ENCODE measurements around the gene KCNMB2. TPM values are rescaled to one million over a fixed set of nuclear protein-coding genes. Genes with fewer than 3 reads are reported as not detected.

KCNMB2 gene
- polyA plus RNA-seq, 1 donor (not counting 4 experiments of a cell fraction or from before 2014, with no cell fraction given): not detected

GRCh38 chr3:178637802-178638201, 101.6 kb downstream of the KCNMB2 start:
- FAIRE-seq (no peak), DNase-seq (ENCODE audit: low read depth, low spot score) (no peak)
- no peak overlapping the region for H3K4me2 ChIP-seq (ENCODE audit: control insufficient read depth, extremely low read depth, insufficient read depth, low read depth, low read length)
- no peak overlapping the region for H3K9ac ChIP-seq (ENCODE audit: control insufficient read depth, extremely low read depth, insufficient read depth, low read length)
- no peak overlapping the region for H3K4me3 ChIP-seq (ENCODE audit: control insufficient read depth in 2 of 3, extremely low read depth in 1 of 3, insufficient read depth in 2 of 3, low read depth in 1 of 3, low read length in 3 of 3)
- TF ChIP-seq CTCF (optimal IDR thresholded peaks at IDR 0.05 in 1 of 3, IDR thresholded peaks at IDR 0.05 in 1 of 3, conservative IDR thresholded peaks at IDR 0.05 in 1 of 3; ENCODE audit: extremely low read depth in 1 of 3, insufficient read depth in 2 of 3, low read length in 3 of 3) (no peak), EZH2 (IDR thresholded peaks at IDR 0.05; ENCODE audit: low read length) (no peak)
- H2AFZ ChIP-seq (ENCODE audit: control insufficient read depth, low read length): no peak overlapping the region
- H3K27me3 ChIP-seq (ENCODE audit: control insufficient read depth, extremely low read depth, insufficient read depth, low read length): no peaks in the 10 kb centered on the region
- H3K36me3 ChIP-seq (ENCODE audit: control insufficient read depth in 2 of 2, extremely low read depth in 1 of 2, insufficient read depth in 2 of 2, low read length in 2 of 2): no peaks in the 10 kb centered on the region
- H4K20me1 ChIP-seq (ENCODE audit: control insufficient read depth, extremely low read depth, insufficient read depth, low read length): no peaks in the 10 kb centered on the region
- dilution Hi-C loops (cut with MboI; ENCODE audit: extremely low pct_ligation_motif_present, low sequenced_read_pairs): no loop called here
- H3K4me1 ChIP-seq (ENCODE audit: control insufficient read depth, extremely low read depth, insufficient read depth, low read length): no peaks in the 10 kb centered on the region
- no peaks in the 10 kb centered on the region for H3K9me1 ChIP-seq (ENCODE audit: control insufficient read depth, extremely low read depth, insufficient read depth, low read length)
- no peaks in the 10 kb centered on the region for H3K79me2 ChIP-seq (ENCODE audit: control insufficient read depth, insufficient read depth, low read length)
- no peaks in the 10 kb centered on the region for H3K9me3 ChIP-seq (ENCODE audit: control insufficient read depth, low read depth, low read length)
- no peak overlapping the region for H3K27ac ChIP-seq (ENCODE audit: control insufficient read depth, insufficient read depth, low read length)

- H3K4me2 ChIP-seq (ENCODE audit: control insufficient read depth, extremely low read depth, insufficient read depth, low read depth, low read length): no peak overlapping the region
- H4K20me1 ChIP-seq (ENCODE audit: control insufficient read depth, extremely low read depth, insufficient read depth, low read length): no peaks in the 10 kb centered on the region
- H3K4me3 ChIP-seq (ENCODE audit: control insufficient read depth in 2 of 3, extremely low read depth in 1 of 3, insufficient read depth in 2 of 3, low read depth in 1 of 3, low read length in 3 of 3): no peak overlapping the region
- no peaks in the 10 kb centered on the region for H3K9me3 ChIP-seq (ENCODE audit: control insufficient read depth, low read depth, low read length)
- H3K9ac ChIP-seq (ENCODE audit: control insufficient read depth, extremely low read depth, insufficient read depth, low read length): no peak overlapping the region
- no peaks in the 10 kb centered on the region for H3K9me1 ChIP-seq (ENCODE audit: control insufficient read depth, extremely low read depth, insufficient read depth, low read length)
- H3K27me3 ChIP-seq (ENCODE audit: control insufficient read depth, extremely low read depth, insufficient read depth, low read length): no peaks in the 10 kb centered on the region
- DNase-seq (ENCODE audit: low read depth, low spot score): no peak
- no peak overlapping the region for H3K27ac ChIP-seq (ENCODE audit: control insufficient read depth, insufficient read depth, low read length)
- no peak overlapping the region for H2AFZ ChIP-seq (ENCODE audit: control insufficient read depth, low read length)
- H3K79me2 ChIP-seq (ENCODE audit: control insufficient read depth, insufficient read depth, low read length): no peaks in the 10 kb centered on the region
- TF ChIP-seq CTCF (optimal IDR thresholded peaks at IDR 0.05 in 1 of 3, IDR thresholded peaks at IDR 0.05 in 1 of 3, conservative IDR thresholded peaks at IDR 0.05 in 1 of 3; ENCODE audit: extremely low read depth in 1 of 3, insufficient read depth in 2 of 3, low read length in 3 of 3) (no peak), EZH2 (IDR thresholded peaks at IDR 0.05; ENCODE audit: low read length) (no peak)
- FAIRE-seq: no peak
- no peaks in the 10 kb centered on the region for H3K36me3 ChIP-seq (ENCODE audit: control insufficient read depth in 2 of 2, extremely low read depth in 1 of 2, insufficient read depth in 2 of 2, low read length in 2 of 2)
- H3K4me1 ChIP-seq (ENCODE audit: control insufficient read depth, extremely low read depth, insufficient read depth, low read length): no peaks in the 10 kb centered on the region
- dilution Hi-C loops (cut with MboI; ENCODE audit: extremely low pct_ligation_motif_present, low sequenced_read_pairs): no loop called here
Observed at GRCh38 chr3:178645503-178645902, 109.3 kb downstream of the KCNMB2 start.

Data from keratinocyte (primary cell).